GM12864 (cell line): ENCODE data around the gene TSPAN11.

Source experiments
- DNase-seq: peaks from one replicate; pipeline ENCODE4 v3.0.0-alpha.2; 2011; ENCODE audit warnings: low read depth
- H3K4me3 ChIP-seq: 2 replicates; pipeline ENCODE4 v1.5.1; 2011; ENCODE audit warnings: mild to moderate bottlenecking, low read depth, low read length, control low read depth
- TF ChIP-seq, protein P1 (sequence below): IDR thresholded peaks from 2 replicates; pipeline ENCODE4 v1.5.1; 2011; ENCODE audit warnings: low read depth, mild to moderate bottlenecking, moderate library complexity, low read length, control low read depth, inconsistent platforms; ENCODE audit errors: missing control alignments

TSPAN11 gene

DNA sequence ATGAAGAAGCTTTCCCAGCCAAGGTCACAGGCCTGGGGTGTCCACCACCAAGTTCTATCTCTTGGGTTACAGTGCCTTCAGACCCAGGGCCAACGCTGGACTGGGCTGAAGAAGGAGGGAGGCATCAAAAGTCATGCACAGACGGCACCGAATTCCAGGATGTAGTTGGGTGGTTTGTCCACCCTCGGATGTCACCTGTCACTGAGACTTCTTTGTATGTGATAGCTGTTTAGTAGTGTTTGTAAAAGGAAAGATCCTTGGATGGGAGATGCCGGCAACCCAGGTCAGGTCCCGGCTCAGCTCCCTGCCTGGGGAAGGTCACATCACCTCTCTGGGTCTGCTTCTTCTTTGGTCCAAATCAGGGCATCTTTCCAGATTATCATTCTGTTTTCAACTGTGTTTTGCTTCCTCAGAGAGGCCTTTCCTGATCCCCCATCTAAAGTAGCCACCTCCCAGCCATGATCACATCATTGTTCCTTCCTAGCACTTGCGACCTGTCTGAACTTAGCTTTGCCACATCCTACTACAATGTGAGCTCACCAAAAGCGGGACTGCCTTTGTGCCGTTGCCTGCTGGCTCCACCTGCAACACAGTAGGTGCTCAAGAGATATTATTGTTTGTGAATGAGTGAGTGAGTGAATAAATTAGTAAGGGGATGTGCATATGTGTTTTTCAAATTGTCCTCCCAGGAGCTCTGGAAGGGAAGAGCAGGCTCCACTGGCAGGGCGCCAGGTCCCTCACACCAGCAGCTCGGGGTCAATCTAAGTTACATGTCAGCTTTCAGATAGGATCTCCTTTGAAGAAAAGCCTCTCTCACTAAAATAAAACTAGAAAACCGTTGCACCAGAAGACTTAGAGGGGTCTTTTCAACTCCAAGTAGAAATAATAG, 2.1 kb downstream of the TSPAN11 start:
- no peak for DNase-seq
- H3K4me3 ChIP-seq = no peak overlapping the region
- TF ChIP-seq, protein P1, sequence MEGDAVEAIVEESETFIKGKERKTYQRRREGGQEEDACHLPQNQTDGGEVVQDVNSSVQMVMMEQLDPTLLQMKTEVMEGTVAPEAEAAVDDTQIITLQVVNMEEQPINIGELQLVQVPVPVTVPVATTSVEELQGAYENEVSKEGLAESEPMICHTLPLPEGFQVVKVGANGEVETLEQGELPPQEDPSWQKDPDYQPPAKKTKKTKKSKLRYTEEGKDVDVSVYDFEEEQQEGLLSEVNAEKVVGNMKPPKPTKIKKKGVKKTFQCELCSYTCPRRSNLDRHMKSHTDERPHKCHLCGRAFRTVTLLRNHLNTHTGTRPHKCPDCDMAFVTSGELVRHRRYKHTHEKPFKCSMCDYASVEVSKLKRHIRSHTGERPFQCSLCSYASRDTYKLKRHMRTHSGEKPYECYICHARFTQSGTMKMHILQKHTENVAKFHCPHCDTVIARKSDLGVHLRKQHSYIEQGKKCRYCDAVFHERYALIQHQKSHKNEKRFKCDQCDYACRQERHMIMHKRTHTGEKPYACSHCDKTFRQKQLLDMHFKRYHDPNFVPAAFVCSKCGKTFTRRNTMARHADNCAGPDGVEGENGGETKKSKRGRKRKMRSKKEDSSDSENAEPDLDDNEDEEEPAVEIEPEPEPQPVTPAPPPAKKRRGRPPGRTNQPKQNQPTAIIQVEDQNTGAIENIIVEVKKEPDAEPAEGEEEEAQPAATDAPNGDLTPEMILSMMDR = no peak

DNA sequence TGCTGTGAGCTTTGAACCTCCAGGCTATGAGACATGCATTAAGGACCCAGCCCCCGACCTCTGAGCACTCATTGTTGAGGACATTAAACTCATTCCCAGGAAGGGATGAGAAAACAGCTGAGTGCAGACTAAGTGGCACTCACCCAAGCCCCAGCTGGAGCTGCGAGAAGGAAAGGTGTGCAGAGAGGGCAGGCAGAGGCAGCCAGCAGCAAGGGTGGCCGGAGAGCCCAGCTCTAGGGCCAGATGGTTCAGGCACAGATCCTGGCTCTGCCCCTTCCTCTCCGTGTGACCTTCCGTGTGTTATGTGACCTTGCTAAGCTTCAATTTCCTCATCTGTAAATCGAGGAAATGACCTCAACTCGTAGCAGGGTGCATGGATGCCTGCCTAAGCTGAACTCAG, 3.7 kb downstream of the TSPAN11 start:
- no peak overlapping the region for H3K4me3 ChIP-seq
- TF ChIP-seq, protein P1 = no peak
- DNase-seq = no peak

DNA sequence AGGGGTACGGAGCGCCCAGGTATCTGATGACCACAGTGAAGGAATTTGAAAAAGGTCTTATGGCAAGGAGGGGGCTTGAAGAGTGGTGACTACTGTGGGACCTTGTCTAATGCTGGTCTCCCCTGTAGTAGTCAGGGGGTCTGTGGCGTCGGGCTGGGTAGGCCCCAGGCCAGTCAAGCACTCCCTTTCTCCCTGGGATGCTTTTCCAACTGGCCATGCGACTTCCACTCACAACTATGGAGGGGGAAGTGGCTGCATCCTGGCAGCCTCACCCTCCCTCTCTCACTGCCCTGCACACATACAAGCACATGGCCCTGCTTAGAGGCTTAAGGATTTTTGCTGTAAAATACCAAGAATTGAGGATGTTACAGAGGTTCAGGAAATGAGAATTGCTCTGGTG, 4.1 kb downstream of the TSPAN11 start:
- TF ChIP-seq, protein P1 = no peak
- no peak overlapping the region for H3K4me3 ChIP-seq
- DNase-seq = no peak

DNA sequence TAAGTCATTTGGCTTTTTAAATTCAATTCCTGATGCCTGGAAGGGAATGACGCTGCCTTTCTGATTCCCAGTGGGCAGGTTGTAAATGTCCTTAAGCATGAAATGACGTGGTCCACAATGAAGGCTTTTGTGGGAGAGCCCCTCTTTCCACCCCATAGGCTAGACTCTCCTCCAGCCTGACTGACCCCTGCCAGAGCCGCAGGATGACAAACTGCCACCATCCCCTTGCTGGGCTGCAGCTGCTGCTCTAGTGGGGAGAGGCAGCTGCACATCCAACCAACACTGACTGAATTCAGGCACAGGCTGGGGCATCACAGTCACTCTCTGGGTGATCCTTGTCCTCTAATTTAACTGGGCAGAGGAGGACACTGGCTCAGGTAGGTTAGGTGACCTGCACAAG, 6.3 kb downstream of the TSPAN11 start:
- no peak overlapping the region for H3K4me3 ChIP-seq
- TF ChIP-seq, protein P1 = no peak
- no peak for DNase-seq

DNA sequence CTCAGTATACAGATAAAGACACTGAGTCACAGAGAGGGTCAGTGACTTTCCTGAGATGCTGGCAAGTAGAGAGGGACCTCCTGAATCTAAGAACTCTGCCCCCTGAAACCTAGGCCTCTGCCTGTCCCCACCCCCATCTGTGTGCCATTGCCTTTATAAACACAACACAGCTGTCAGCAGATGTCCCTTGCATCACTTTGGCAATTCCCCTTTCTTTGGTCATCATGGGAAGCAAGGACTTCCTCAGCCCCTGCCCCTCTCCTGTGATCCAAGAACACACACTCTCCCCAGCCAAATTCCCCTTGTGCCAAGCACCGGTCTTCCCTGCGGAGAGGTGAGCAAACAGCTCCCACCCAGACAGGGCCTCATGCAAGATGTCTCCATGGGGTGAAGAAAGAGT, 8.3 kb downstream of the TSPAN11 start:
- TF ChIP-seq, protein P1 = no peak
- DNase-seq = no peak
- H3K4me3 ChIP-seq = no peak overlapping the region

DNA sequence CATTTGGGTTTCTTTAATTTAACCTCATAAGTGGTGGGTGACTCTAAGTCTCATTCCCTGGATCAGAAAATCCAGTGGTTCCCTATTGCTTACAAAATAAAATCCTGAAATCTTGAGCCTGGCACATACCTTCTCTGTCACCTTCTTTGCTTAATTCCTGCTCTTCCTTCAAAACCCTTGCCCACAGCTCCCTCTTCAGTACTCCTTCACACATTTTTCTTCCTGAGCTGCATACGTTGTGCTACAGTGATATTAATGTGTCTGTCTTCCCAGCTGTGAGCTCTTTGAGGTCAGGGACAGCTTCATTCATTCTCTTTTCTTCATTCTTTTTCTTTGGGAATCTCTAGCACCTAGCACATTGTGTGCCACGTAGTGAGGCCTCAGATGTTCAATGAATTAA, 9.5 kb downstream of the TSPAN11 start:
- H3K4me3 ChIP-seq = no peak overlapping the region
- DNase-seq = no peak
- TF ChIP-seq, protein P1 = no peak

DNA sequence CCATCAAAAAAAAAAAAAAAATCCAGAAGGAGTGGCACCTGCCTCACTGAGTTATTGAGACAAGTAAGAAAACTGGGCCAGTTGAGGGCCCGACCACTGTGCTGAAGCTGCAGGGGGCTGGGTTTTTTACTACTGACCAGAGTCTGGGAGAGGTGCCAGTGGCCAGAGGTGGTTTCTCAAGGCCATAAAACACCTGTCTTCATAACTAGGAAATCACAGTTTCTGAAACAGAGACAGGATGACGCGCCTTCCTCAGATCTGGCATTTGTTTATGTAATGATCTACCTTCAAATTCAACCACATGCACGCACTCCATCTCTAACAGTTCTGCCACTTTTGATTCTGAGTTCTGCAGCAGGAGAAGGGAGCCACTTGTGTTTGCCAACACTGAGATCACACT, 12.7 kb downstream of the TSPAN11 start:
- TF ChIP-seq, protein P1 = no peak
- no peak overlapping the region for H3K4me3 ChIP-seq
- no peak for DNase-seq
